HCT116 (cell line): Measurements from ENCODE around the gene TWIST1. TPM values are rescaled to one million over a fixed set of nuclear protein-coding genes. Genes with fewer than 3 reads are reported as not detected.

Source experiments
- ATAC-seq: fragments of 200-7000 bp; cut with Tn5 transposase; 2 replicates; pipeline ENCODE4 v1.9.1; 2020; ENCODE audit warnings: mild to moderate bottlenecking, moderate library complexity
- BruUV-seq: library from RNA; stranded (reverse); fragments of 400-500 nt; replicated peaks from 2 replicates; lab custom pipeline; 2021; lab: Mats Ljungman, UMichigan
- CTCF ChIA-PET: fragments of 300-600 bp; sonication (Branson Sonifier 250); formaldehyde crosslinking; loops from one replicate; lab custom pipeline; 2021; ENCODE audit warnings: antibody characterized with exemption; lab: Charles Lee
- POLR2A ChIA-PET: fragments of 300-600, 350-600 bp; sonication (Branson Sonifier 250); formaldehyde crosslinking; loops from one replicate; lab custom pipeline; 2021; ENCODE audit warnings: antibody characterized with exemption; lab: Charles Lee
- RAD21 ChIA-PET, 2 experiments: fragments of 300-600 bp; sonication (Branson Sonifier 250); formaldehyde crosslinking; loops; one replicate each; lab custom pipeline; 2023; ENCODE audit warnings: low total read pairs in 2 of 2; ENCODE audit not compliant: uncharacterized antibody in 2 of 2, unreplicated experiment in 2 of 2, low non-redundant PET in 1 of 2; lab: Charles Lee
- DNase-seq: peaks from one replicate; pipeline ENCODE4 v3.0.0-alpha.2; 2010; ENCODE audit warnings: low read depth, low spot score
- H2AFZ ChIP-seq: fragments of 200-600 bp; shearing (Covaris generic), sonication (generic); 2 replicates; pipeline ENCODE4 v1.6.1; 2017; ENCODE audit warnings: low read depth, mixed run types, mixed read lengths, antibody characterized with exemption, low read length; ENCODE audit not compliant: poor library complexity, severe bottlenecking
- H3K27ac ChIP-seq: 2 replicates; pipeline ENCODE4 v1.5.1; 2012; ENCODE audit warnings: low read depth, low read length
- H3K27me3 ChIP-seq: fragments of 200-600 bp; sonication (generic); 2 replicates; pipeline ENCODE4 v1.6.1; 2016; ENCODE audit warnings: mixed run types, low read length, mixed read lengths; ENCODE audit not compliant: insufficient read depth
- H3K36me3 ChIP-seq, 2 experiments: fragments of 200-500 bp in 1 of 2; fragments of 200-600 bp in 1 of 2; sonication (Bioruptor generic) in 1 of 2; sonication (generic) in 1 of 2; 2 replicates each; pipeline versions ENCODE4 v1.5.1 to v1.6.1; 2014 to 2016; ENCODE audit warnings: low read length in 2 of 2, inconsistent platforms in 1 of 2, mixed read lengths in 1 of 2, mixed run types in 1 of 2; ENCODE audit not compliant: insufficient read depth in 2 of 2, control insufficient read depth in 1 of 2
- H3K4me1 ChIP-seq, 2 experiments: fragments of 200-600 bp in 1 of 2; sonication (generic) in 1 of 2; 2 replicates each; pipeline versions ENCODE4 v1.5.1 to v1.6.1; 2012 to 2017; ENCODE audit warnings: low read length in 2 of 2, inconsistent platforms in 1 of 2, mild to moderate bottlenecking in 1 of 2, mixed read lengths in 1 of 2, mixed run types in 1 of 2, moderate library complexity in 1 of 2; ENCODE audit not compliant: insufficient read depth in 2 of 2, control insufficient read depth in 1 of 2
- H3K4me2 ChIP-seq: fragments of 200-600 bp; sonication (generic); 2 replicates; pipeline ENCODE4 v1.6.1; 2017; ENCODE audit warnings: mixed run types, low read length, mixed read lengths
- H3K4me3 ChIP-seq, 2 experiments: fragments of 200-600 bp in 1 of 2; sonication (generic) in 1 of 2; replicated peaks in 1 of 2; 2 replicates each; pipeline ENCODE4 v1.5.1; 2011 to 2016; ENCODE audit warnings: low read length in 2 of 2, control low read depth in 1 of 2, low read depth in 1 of 2, mild to moderate bottlenecking in 1 of 2, mixed read lengths in 1 of 2, mixed run types in 1 of 2
- H3K79me2 ChIP-seq: fragments of 200-600 bp; sonication (generic); 2 replicates; pipeline ENCODE4 v1.6.1; 2017; ENCODE audit warnings: mild to moderate bottlenecking, mixed run types, low read length, moderate library complexity, mixed read lengths; ENCODE audit not compliant: insufficient read depth
- H3K9ac ChIP-seq: fragments of 200-600 bp; sonication (generic); 2 replicates; pipeline ENCODE4 v1.6.1; 2016; ENCODE audit warnings: low read length, mixed read lengths
- H3K9me2 ChIP-seq: fragments of 200-600 bp; sonication (generic), shearing (Covaris generic); 2 replicates; pipeline ENCODE4 v1.6.1; 2017; ENCODE audit warnings: mixed run types, mild to moderate bottlenecking, moderate library complexity; ENCODE audit not compliant: insufficient read depth
- H3K9me3 ChIP-seq, 2 experiments: fragments of 200-500 bp in 1 of 2; fragments of 200-600 bp in 1 of 2; sonication (Bioruptor generic) in 1 of 2; sonication (generic) in 1 of 2; 2 replicates each; pipeline ENCODE4 v1.6.1; 2014 to 2017; ENCODE audit warnings: low read length in 2 of 2, mixed read lengths in 2 of 2, inconsistent platforms in 1 of 2, low read depth in 1 of 2, mild to moderate bottlenecking in 1 of 2, mixed run types in 1 of 2, moderate library complexity in 1 of 2; ENCODE audit not compliant: control insufficient read depth in 1 of 2, insufficient read depth in 1 of 2
- H4K20me1 ChIP-seq: fragments of 200-600 bp; sonication (generic), shearing (Covaris generic); 2 replicates; pipeline ENCODE4 v1.6.1; 2017; ENCODE audit warnings: mixed run types, mild to moderate bottlenecking, moderate library complexity; ENCODE audit not compliant: insufficient read depth
- CBX3 ChIP-seq: IDR thresholded peaks from 2 replicates; pipeline ENCODE4 v1.6.1; 2012; ENCODE audit warnings: low read depth
- EZH2 ChIP-seq: fragments of 200-600 bp; sonication (generic); IDR thresholded peaks from 2 replicates; pipeline ENCODE4 v1.6.1; 2017; ENCODE audit warnings: antibody characterized with exemption, mixed run types
- EZH2phosphoT487 ChIP-seq: fragments of 200-600 bp; IDR thresholded peaks from 2 replicates; pipeline ENCODE4 v1.6.1; 2018; ENCODE audit warnings: antibody characterized with exemption, borderline replicate concordance
- POLR2AphosphoS5 ChIP-seq: IDR thresholded peaks from 2 replicates; pipeline ENCODE4 v1.6.1; 2011; ENCODE audit warnings: mild to moderate bottlenecking, low read depth, low read length, moderate library complexity
- RAD21 ChIP-seq: IDR thresholded peaks from 2 replicates; pipeline ENCODE4 v1.6.1; 2012; ENCODE audit warnings: low read depth, mild to moderate bottlenecking
- SP1 ChIP-seq: IDR thresholded peaks from 2 replicates; pipeline ENCODE4 v1.6.1; 2012; ENCODE audit warnings: low read depth
- SRF ChIP-seq: IDR thresholded peaks from 2 replicates; pipeline ENCODE4 v1.6.1; 2012; ENCODE audit warnings: low read depth
- TCF7L2 ChIP-seq: IDR thresholded peaks from 2 replicates; pipeline ENCODE4 v1.7.0; 2011; ENCODE audit warnings: borderline replicate concordance, inconsistent platforms; ENCODE audit not compliant: insufficient read depth, insufficient read length; ENCODE audit errors: extremely low read depth
- ZFX ChIP-seq: fragments of 450-650 bp; IDR thresholded peaks from 2 replicates; pipeline ENCODE4 v1.6.1; 2017
- ZNF274 ChIP-seq: fragments of 200-500 bp; sonication (Bioruptor generic); IDR thresholded peaks from 2 replicates; pipeline ENCODE4 v1.6.1; 2014; ENCODE audit warnings: mild to moderate bottlenecking, low read depth, low read length, inconsistent platforms
- intact Hi-C: fragments of 100-400 bp; cut with micrococcal nuclease; formaldehyde crosslinking; loops from 2 replicates; pipeline ENCODE4 v1.10.0; 2022
- total RNA-seq: library from RNA; stranded (reverse); gene quantifications from one replicate; pipeline ENCODE4 v1.2.1, GENCODE V29; 2021; ENCODE audit not compliant: unreplicated experiment
- TF ChIP-seq, protein P1 (sequence below): IDR thresholded peaks from 2 replicates; pipeline ENCODE4 v1.6.1; 2011; ENCODE audit warnings: mild to moderate bottlenecking, low read length, moderate library complexity; ENCODE audit not compliant: insufficient replicate concordance; ENCODE audit errors: extremely low read depth
- TF ChIP-seq, protein P2 (sequence below), 3 experiments: fragments of 200-600 bp in 1 of 3; sonication (generic) in 1 of 3; IDR thresholded peaks in 2 of 3; conservative IDR thresholded peaks in 1 of 3; 2 replicates each; pipeline ENCODE4 v1.5.1; 2012 to 2017; ENCODE audit warnings: low read depth in 2 of 3, low read length in 2 of 3, antibody characterized with exemption in 1 of 3, borderline replicate concordance in 1 of 3, control low read depth in 1 of 3, mild to moderate bottlenecking in 1 of 3, mixed read lengths in 1 of 3, mixed run types in 1 of 3, moderate library complexity in 1 of 3; ENCODE audit not compliant: insufficient read depth in 1 of 3
- TF ChIP-seq, protein P3 (sequence below): IDR thresholded peaks from 2 replicates; pipeline ENCODE4 v1.6.1; 2012

Gene TWIST1
- total RNA-seq, 1 experiment from 2014 or later = 0.86 TPM

DNA sequence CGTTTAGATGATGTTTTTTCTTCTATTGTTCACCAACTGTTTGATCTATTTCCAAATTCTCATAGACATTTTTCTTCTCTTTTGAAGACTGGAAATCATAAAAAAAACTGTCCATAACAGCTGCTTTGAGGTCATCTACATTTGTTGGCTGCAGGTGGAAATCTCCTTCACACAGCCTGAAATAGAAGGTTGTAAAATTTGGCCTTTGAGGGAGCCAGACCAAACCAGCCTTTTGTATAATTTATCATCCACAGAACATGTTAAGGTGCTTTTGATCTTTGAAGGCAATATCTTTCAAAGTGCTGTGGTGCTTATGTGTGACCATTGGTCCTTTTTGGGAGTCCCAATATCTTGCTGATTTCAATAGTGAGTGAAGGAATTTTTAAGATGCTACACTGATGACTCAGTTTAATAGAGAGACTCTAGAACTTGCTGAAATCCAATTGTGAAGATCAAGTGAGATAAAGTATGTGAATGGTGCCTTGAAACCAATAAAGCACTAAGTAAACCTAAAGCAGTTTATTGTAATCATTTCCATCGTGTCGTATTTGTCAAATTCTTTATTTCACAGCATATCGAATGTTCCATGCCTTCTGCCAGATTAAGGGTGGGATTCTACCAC lies 22.4 kb upstream of the TWIST1 start:
- intact Hi-C loops = no loop called here
- Histone ChIP-seq H2AFZ (no peak overlapping the region), H3K4me1 (no peaks in the 10 kb centered on the region), H3K27ac (no peak overlapping the region), H3K4me2 (no peak overlapping the region), H4K20me1 (no peaks in the 10 kb centered on the region), H3K79me2 (no peaks in the 10 kb centered on the region), H3K9ac (no peak overlapping the region), H3K9me3 (no peaks in the 10 kb centered on the region), H3K36me3 (no peaks in the 10 kb centered on the region), H3K4me3 (no peak overlapping the region), H3K9me2 (no peaks in the 10 kb centered on the region), H3K27me3 (no peaks in the 10 kb centered on the region)
- DNase-seq (no peak), ATAC-seq (no peak)
- POLR2A ChIA-PET = no interaction called here
- no TSS peak for BruUV-seq
- RAD21 ChIA-PET = no interaction called here
- CTCF ChIA-PET = no interaction called here
- TF ChIP-seq ZNF274 (no peak), SRF (no peak), EZH2phosphoT487 (no peak), SP1 (no peak), EZH2 (no peak), RAD21 (no peak), ZFX (no peak), POLR2AphosphoS5 (no peak), TCF7L2 (no peak), CBX3 (no peak)
- TF ChIP-seq, protein P1, sequence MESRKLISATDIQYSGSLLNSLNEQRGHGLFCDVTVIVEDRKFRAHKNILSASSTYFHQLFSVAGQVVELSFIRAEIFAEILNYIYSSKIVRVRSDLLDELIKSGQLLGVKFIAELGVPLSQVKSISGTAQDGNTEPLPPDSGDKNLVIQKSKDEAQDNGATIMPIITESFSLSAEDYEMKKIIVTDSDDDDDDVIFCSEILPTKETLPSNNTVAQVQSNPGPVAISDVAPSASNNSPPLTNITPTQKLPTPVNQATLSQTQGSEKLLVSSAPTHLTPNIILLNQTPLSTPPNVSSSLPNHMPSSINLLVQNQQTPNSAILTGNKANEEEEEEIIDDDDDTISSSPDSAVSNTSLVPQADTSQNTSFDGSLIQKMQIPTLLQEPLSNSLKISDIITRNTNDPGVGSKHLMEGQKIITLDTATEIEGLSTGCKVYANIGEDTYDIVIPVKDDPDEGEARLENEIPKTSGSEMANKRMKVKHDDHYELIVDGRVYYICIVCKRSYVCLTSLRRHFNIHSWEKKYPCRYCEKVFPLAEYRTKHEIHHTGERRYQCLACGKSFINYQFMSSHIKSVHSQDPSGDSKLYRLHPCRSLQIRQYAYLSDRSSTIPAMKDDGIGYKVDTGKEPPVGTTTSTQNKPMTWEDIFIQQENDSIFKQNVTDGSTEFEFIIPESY = no peak
- TF ChIP-seq, protein P2, sequence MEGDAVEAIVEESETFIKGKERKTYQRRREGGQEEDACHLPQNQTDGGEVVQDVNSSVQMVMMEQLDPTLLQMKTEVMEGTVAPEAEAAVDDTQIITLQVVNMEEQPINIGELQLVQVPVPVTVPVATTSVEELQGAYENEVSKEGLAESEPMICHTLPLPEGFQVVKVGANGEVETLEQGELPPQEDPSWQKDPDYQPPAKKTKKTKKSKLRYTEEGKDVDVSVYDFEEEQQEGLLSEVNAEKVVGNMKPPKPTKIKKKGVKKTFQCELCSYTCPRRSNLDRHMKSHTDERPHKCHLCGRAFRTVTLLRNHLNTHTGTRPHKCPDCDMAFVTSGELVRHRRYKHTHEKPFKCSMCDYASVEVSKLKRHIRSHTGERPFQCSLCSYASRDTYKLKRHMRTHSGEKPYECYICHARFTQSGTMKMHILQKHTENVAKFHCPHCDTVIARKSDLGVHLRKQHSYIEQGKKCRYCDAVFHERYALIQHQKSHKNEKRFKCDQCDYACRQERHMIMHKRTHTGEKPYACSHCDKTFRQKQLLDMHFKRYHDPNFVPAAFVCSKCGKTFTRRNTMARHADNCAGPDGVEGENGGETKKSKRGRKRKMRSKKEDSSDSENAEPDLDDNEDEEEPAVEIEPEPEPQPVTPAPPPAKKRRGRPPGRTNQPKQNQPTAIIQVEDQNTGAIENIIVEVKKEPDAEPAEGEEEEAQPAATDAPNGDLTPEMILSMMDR (IDR thresholded peaks at IDR 0.05 in 2 of 3, conservative IDR thresholded peaks at IDR 0.05 in 1 of 3; ENCODE audit: borderline replicate concordance in 1 of 3, insufficient read depth in 1 of 3, low read depth in 2 of 3, low read length in 2 of 3) = no peak
- TF ChIP-seq, protein P3, sequence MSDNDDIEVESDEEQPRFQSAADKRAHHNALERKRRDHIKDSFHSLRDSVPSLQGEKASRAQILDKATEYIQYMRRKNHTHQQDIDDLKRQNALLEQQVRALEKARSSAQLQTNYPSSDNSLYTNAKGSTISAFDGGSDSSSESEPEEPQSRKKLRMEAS = no peak
